HepG2 (cell line): ENCODE data around the gene PMEL. TPM values are rescaled to one million over a fixed set of nuclear protein-coding genes. Genes with fewer than 3 reads are reported as not detected.

Experiments
- ATAD3A ChIP-seq: sonication (generic); formaldehyde crosslinking; IDR thresholded peaks from 2 replicates; pipeline ENCODE4 v1.4.0; 2020; ENCODE audit warnings: missing genetic modification reagents
- EEA1 ChIP-seq: sonication (generic); formaldehyde crosslinking; IDR thresholded peaks from 2 replicates; pipeline ENCODE4 v1.5.1; 2020; ENCODE audit warnings: mild to moderate bottlenecking, missing genetic modification reagents, borderline replicate concordance
- FOSL1 ChIP-seq: sonication (generic); formaldehyde crosslinking; IDR thresholded peaks from 2 replicates; pipeline ENCODE4 v1.9.0; 2021; ENCODE audit warnings: missing genetic modification reagents, borderline replicate concordance
- FOXA1 ChIP-seq, 2 experiments: fragments of 450-650 bp in 1 of 2; sonication (generic) in 1 of 2; formaldehyde crosslinking in 1 of 2; IDR thresholded peaks; 2 replicates each; pipeline versions ENCODE4 v1.4.0 to v1.6.1; 2016 to 2020; ENCODE audit warnings: missing genetic modification reagents in 1 of 2
- FOXC1 ChIP-seq: sonication (generic); formaldehyde crosslinking; IDR thresholded peaks from 2 replicates; pipeline ENCODE4 v1.8.0; 2022; ENCODE audit warnings: mild to moderate bottlenecking, missing genetic modification reagents, borderline replicate concordance
- ISL2 ChIP-seq: sonication (generic); formaldehyde crosslinking; IDR thresholded peaks from 2 replicates; pipeline ENCODE4 v1.5.0; 2020; ENCODE audit warnings: missing genetic modification reagents
- JARID2 ChIP-seq: sonication (generic); formaldehyde crosslinking; IDR thresholded peaks from 2 replicates; pipeline ENCODE4 v1.8.1; 2023; ENCODE audit warnings: missing genetic modification reagents, inconsistent platforms; ENCODE audit not compliant: insufficient replicate concordance
- KLF12 ChIP-seq: sonication (generic); formaldehyde crosslinking; IDR thresholded peaks from 2 replicates; pipeline ENCODE4 v1.4.0; 2020; ENCODE audit warnings: missing genetic modification reagents, borderline replicate concordance
- NCOA1 ChIP-seq: sonication (generic); formaldehyde crosslinking; IDR thresholded peaks from 2 replicates; pipeline ENCODE4 v1.9.0; 2021; ENCODE audit warnings: missing genetic modification reagents
- ZBTB38 ChIP-seq: sonication (generic); formaldehyde crosslinking; IDR thresholded peaks from 2 replicates; pipeline ENCODE4 v1.5.1; 2020; ENCODE audit warnings: mild to moderate bottlenecking, missing genetic modification reagents
- ZNF709 ChIP-seq: sonication (generic); formaldehyde crosslinking; IDR thresholded peaks from 2 replicates; pipeline ENCODE4 v1.5.0; 2020; ENCODE audit warnings: mild to moderate bottlenecking, missing genetic modification reagents
- ZNF720 ChIP-seq: sonication (generic); formaldehyde crosslinking; IDR thresholded peaks from 2 replicates; pipeline ENCODE4 v1.4.0; 2020; ENCODE audit warnings: missing genetic modification reagents
- ZNF788 ChIP-seq: sonication (generic); formaldehyde crosslinking; IDR thresholded peaks from 2 replicates; pipeline ENCODE4 v1.5.0; 2020; ENCODE audit warnings: mild to moderate bottlenecking, missing genetic modification reagents, borderline replicate concordance
- ZSCAN9 ChIP-seq: IDR thresholded peaks from 2 replicates; pipeline ENCODE4 v1.6.1; 2016; ENCODE audit warnings: borderline replicate concordance
- polyA plus RNA-seq, 8 experiments: library from polyadenylated mRNA; depleted of rRNA in 3 of 8; stranded (reverse) in 7 of 8; unstranded in 1 of 8; fragments of >200 nt; fragmentation: Illumina TruSeq in 4 of 8; extraction: Trizol in 4 of 8; gene quantifications; 2 replicates each; pipeline versions ENCODE4 v1.2.1 to v1.2.3, GENCODE V29; 2011 to 2016; ENCODE audit warnings: low read depth in 4 of 8, missing spikeins in 1 of 8, mixed read lengths in 1 of 8; ENCODE audit not compliant: insufficient read depth in 1 of 8
- total RNA-seq, 5 experiments: library from RNA; depleted of rRNA; stranded (reverse); fragments of >200 nt; fragmentation: Illumina TruSeq; extraction: Trizol; gene quantifications; 2 replicates each; pipeline ENCODE4 v1.2.3, GENCODE V29; 2016; ENCODE audit warnings: low read depth in 1 of 5
- TF ChIP-seq, protein P1 (sequence below): sonication (generic); formaldehyde crosslinking; IDR thresholded peaks from 2 replicates; pipeline ENCODE4 v1.4.0; 2020; ENCODE audit warnings: missing genetic modification reagents
- TF ChIP-seq, protein P2 (sequence below): sonication (generic); formaldehyde crosslinking; conservative IDR thresholded peaks from 2 replicates; pipeline ENCODE4 v1.4.0; 2020; ENCODE audit warnings: mild to moderate bottlenecking, missing genetic modification reagents, moderate library complexity
- TF ChIP-seq, protein P3 (sequence below): sonication (generic); formaldehyde crosslinking; IDR thresholded peaks from 2 replicates; pipeline ENCODE4 v1.8.1; 2023; ENCODE audit warnings: mild to moderate bottlenecking, missing genetic modification reagents
- TF ChIP-seq, protein P4 (sequence below): IDR thresholded peaks from 2 replicates; pipeline ENCODE4 v1.6.1; 2016; ENCODE audit warnings: mild to moderate bottlenecking, missing biosample characterization, missing genetic modification reagents

PMEL gene
- total and polyA plus RNA-seq, 2 of the 13 experiments (the other 11 are each of a cell fraction or from before 2014, with no cell fraction given): 0.49 to 3.3 TPM

DNA sequence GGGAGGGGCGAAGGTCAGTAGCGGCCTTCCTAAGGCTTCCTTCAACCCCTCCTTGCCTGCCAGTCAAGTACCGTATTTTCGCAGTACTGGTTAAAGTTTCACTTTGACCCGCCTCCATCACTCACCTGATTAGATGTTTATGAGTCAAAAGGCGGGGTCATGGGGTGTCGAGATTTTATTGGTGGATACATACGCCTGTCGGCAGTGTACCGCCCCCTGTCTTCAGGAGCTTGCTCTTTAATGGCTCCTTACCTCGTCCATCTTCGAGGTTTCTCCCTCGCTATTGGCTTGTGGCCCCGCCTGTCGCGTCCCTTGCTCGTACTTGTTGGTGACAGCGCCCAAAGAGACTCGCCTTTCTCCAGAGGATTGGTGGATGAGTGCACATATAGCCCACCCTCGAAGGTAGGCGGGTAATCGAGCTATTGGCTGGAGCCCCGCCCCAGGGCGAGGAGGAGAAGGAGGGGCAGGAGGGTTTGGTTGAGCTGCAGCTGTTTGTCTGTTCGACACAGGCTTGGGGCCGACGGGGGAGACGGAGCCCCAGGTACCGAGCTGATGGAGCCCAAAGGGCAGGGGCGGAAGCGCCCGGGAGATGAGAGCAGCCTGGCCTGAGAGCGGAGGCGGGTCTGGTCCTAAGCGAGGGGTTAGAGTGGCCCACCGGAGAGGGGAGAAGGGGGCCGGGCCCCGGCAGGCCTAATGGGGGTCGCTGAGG, 7.9 kb upstream of the PMEL start, which contains the start of gene RAB5B (continued):
- TF ChIP-seq ZNF788: peak; percentile 11; the same call in 1 of the 2 replicates
- TF ChIP-seq, protein P1, sequence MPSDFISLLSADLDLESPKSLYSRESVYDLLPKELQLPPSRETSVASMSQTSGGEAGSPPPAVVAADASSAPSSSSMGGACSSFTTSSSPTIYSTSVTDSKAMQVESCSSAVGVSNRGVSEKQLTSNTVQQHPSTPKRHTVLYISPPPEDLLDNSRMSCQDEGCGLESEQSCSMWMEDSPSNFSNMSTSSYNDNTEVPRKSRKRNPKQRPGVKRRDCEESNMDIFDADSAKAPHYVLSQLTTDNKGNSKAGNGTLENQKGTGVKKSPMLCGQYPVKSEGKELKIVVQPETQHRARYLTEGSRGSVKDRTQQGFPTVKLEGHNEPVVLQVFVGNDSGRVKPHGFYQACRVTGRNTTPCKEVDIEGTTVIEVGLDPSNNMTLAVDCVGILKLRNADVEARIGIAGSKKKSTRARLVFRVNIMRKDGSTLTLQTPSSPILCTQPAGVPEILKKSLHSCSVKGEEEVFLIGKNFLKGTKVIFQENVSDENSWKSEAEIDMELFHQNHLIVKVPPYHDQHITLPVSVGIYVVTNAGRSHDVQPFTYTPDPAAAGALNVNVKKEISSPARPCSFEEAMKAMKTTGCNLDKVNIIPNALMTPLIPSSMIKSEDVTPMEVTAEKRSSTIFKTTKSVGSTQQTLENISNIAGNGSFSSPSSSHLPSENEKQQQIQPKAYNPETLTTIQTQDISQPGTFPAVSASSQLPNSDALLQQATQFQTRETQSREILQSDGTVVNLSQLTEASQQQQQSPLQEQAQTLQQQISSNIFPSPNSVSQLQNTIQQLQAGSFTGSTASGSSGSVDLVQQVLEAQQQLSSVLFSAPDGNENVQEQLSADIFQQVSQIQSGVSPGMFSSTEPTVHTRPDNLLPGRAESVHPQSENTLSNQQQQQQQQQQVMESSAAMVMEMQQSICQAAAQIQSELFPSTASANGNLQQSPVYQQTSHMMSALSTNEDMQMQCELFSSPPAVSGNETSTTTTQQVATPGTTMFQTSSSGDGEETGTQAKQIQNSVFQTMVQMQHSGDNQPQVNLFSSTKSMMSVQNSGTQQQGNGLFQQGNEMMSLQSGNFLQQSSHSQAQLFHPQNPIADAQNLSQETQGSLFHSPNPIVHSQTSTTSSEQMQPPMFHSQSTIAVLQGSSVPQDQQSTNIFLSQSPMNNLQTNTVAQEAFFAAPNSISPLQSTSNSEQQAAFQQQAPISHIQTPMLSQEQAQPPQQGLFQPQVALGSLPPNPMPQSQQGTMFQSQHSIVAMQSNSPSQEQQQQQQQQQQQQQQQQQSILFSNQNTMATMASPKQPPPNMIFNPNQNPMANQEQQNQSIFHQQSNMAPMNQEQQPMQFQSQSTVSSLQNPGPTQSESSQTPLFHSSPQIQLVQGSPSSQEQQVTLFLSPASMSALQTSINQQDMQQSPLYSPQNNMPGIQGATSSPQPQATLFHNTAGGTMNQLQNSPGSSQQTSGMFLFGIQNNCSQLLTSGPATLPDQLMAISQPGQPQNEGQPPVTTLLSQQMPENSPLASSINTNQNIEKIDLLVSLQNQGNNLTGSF (CRISPR knock-in tag): no peak
- TF ChIP-seq, protein P2, sequence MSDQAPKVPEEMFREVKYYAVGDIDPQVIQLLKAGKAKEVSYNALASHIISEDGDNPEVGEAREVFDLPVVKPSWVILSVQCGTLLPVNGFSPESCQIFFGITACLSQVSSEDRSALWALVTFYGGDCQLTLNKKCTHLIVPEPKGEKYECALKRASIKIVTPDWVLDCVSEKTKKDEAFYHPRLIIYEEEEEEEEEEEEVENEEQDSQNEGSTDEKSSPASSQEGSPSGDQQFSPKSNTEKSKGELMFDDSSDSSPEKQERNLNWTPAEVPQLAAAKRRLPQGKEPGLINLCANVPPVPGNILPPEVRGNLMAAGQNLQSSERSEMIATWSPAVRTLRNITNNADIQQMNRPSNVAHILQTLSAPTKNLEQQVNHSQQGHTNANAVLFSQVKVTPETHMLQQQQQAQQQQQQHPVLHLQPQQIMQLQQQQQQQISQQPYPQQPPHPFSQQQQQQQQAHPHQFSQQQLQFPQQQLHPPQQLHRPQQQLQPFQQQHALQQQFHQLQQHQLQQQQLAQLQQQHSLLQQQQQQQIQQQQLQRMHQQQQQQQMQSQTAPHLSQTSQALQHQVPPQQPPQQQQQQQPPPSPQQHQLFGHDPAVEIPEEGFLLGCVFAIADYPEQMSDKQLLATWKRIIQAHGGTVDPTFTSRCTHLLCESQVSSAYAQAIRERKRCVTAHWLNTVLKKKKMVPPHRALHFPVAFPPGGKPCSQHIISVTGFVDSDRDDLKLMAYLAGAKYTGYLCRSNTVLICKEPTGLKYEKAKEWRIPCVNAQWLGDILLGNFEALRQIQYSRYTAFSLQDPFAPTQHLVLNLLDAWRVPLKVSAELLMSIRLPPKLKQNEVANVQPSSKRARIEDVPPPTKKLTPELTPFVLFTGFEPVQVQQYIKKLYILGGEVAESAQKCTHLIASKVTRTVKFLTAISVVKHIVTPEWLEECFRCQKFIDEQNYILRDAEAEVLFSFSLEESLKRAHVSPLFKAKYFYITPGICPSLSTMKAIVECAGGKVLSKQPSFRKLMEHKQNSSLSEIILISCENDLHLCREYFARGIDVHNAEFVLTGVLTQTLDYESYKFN (CRISPR knock-in tag): 0 out of 2 replicates have a peak, but pooled peaks have one; percentile 46
- TF ChIP-seq, protein P3, sequence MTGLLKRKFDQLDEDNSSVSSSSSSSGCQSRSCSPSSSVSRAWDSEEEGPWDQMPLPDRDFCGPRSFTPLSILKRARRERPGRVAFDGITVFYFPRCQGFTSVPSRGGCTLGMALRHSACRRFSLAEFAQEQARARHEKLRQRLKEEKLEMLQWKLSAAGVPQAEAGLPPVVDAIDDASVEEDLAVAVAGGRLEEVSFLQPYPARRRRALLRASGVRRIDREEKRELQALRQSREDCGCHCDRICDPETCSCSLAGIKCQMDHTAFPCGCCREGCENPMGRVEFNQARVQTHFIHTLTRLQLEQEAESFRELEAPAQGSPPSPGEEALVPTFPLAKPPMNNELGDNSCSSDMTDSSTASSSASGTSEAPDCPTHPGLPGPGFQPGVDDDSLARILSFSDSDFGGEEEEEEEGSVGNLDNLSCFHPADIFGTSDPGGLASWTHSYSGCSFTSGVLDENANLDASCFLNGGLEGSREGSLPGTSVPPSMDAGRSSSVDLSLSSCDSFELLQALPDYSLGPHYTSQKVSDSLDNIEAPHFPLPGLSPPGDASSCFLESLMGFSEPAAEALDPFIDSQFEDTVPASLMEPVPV (CRISPR knock-in tag): peak; percentile 32; the same call in 1 of the 2 replicates
- TF ChIP-seq, protein P4, sequence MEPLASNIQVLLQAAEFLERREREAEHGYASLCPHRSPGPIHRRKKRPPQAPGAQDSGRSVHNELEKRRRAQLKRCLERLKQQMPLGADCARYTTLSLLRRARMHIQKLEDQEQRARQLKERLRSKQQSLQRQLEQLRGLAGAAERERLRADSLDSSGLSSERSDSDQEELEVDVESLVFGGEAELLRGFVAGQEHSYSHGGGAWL (CRISPR knock-in tag): peak; percentile 79; the same call in 1 of the 2 replicates
- TF ChIP-seq FOXA1 (IDR thresholded peaks at IDR 0.05): no peak
- TF ChIP-seq FOXA1 (CRISPR knock-in tag; IDR thresholded peaks at IDR 0.05): no peak; the same call in 1 of the 2 replicates
- no peak for TF ChIP-seq NCOA1
- 0 out of 2 replicates have a peak, but pooled peaks have one; percentile 54 for TF ChIP-seq ZNF720 (CRISPR knock-in tag)
- TF ChIP-seq ZNF709 (CRISPR knock-in tag): peak; percentile 43; the same call in 1 of the 2 replicates
- TF ChIP-seq FOSL1 (CRISPR knock-in tag): no peak
- TF ChIP-seq ZSCAN9 (CRISPR knock-in tag): 0 out of 2 replicates have a peak, but pooled peaks have one; percentile 17
- TF ChIP-seq ZBTB38 (CRISPR knock-in tag): peak; percentile 19; the same call in 1 of the 2 replicates
- TF ChIP-seq KLF12 (CRISPR knock-in tag): peak; percentile 84
- TF ChIP-seq EEA1: no peak; the same call in 1 of the 2 replicates
- peak; percentile 57; the same call in 1 of the 2 replicates for TF ChIP-seq ISL2 (CRISPR knock-in tag)
- peak; percentile 91 for TF ChIP-seq FOXC1 (CRISPR knock-in tag)
- TF ChIP-seq JARID2 (CRISPR knock-in tag): no peak
- TF ChIP-seq ATAD3A (CRISPR knock-in tag): no peak; the same call in 1 of the 2 replicates
